Measurements from ENCODE around the gene RDX.

The RDX gene

GRCh38 chr11:110172468-110173065 lies 123.8 kb downstream of the RDX start:
- no peak for DNase-seq (ENCODE audit: low read depth)
- no peak overlapping the region for H3K4me3 ChIP-seq (ENCODE audit: low read length)
- TF ChIP-seq, protein P1, sequence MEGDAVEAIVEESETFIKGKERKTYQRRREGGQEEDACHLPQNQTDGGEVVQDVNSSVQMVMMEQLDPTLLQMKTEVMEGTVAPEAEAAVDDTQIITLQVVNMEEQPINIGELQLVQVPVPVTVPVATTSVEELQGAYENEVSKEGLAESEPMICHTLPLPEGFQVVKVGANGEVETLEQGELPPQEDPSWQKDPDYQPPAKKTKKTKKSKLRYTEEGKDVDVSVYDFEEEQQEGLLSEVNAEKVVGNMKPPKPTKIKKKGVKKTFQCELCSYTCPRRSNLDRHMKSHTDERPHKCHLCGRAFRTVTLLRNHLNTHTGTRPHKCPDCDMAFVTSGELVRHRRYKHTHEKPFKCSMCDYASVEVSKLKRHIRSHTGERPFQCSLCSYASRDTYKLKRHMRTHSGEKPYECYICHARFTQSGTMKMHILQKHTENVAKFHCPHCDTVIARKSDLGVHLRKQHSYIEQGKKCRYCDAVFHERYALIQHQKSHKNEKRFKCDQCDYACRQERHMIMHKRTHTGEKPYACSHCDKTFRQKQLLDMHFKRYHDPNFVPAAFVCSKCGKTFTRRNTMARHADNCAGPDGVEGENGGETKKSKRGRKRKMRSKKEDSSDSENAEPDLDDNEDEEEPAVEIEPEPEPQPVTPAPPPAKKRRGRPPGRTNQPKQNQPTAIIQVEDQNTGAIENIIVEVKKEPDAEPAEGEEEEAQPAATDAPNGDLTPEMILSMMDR (conservative IDR thresholded peaks at IDR 0.05; ENCODE audit: low read depth, low read length) = no peak

DNA sequence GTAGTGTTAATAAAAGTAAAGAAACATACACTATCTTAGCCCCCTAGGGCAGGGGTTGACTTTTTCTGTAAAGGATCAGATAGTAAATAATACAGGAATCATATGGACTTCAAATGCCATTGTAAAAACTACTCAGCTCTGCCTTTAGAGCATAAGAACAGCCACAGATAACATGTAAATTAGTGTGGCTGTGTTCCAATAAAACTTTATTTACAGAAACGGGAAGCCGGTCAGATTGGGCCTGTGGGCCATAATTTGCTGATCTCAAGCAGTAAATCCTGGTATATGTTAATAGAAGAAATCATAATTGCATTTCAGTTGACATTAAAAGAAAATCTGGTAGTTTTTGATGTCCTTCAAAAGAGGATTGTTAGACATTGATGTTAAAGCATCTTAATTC lies 126.7 kb downstream of the RDX start:
- DNase-seq (ENCODE audit: low read depth) = no peak
- TF ChIP-seq, protein P1 (conservative IDR thresholded peaks at IDR 0.05; ENCODE audit: low read depth, low read length) = no peak
- H3K4me3 ChIP-seq (ENCODE audit: low read length) = no peak overlapping the region

- DNase-seq (ENCODE audit: low read depth) = no peak
- TF ChIP-seq, protein P1 (conservative IDR thresholded peaks at IDR 0.05; ENCODE audit: low read depth, low read length) = no peak
- no peak overlapping the region for H3K4me3 ChIP-seq (ENCODE audit: low read length)
Observed at GRCh38 chr11:110168033-110168803, 128.2 kb downstream of the RDX start.

DNA sequence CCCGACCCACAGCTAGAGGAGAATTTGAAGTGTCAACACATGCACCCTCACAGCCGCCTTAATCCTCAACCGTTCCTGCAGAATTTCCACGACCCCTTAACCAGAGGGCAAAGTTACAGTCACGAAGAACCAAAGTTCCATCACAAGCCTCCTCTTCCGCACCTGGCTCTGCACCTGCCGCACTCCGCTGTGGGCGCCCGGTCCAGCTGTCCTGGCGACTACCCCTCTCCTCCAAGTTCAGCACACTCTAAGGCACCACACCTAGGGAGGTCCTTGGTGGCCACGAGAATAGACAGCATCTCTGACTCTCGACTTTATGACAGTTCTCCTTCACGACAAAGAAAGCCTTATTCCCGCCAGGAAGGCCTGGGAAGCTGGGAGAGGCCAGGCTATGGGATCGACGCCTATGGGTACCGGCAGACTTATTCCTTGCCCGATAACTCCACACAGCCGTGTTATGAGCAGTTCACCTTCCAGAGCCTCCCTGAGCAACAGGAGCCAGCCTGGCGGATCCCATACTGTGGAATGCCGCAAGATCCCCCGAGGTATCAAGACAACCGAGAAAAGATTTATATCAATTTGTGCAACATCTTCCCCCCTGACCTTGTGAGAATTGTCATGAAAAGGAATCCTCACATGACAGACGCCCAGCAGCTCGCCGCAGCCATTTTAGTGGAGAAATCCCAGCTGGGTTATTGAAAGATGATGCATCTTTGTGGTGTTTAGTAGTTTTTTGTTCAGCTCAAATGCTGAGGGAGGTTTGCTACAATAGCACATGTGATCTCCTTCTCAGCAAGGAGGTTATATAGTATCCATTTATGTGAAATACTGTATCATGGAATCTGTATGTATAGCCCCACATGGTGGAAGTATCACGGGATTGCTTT lies 131.1 kb downstream of the RDX start:
- DNase-seq (ENCODE audit: low read depth) = no peak
- TF ChIP-seq, protein P1 (conservative IDR thresholded peaks at IDR 0.05; ENCODE audit: low read depth, low read length) = no peak
- no peak overlapping the region for H3K4me3 ChIP-seq (ENCODE audit: low read length)

- H3K4me3 ChIP-seq (ENCODE audit: low read length) = no peak overlapping the region
- no peak for DNase-seq (ENCODE audit: low read depth)
- TF ChIP-seq, protein P1 (conservative IDR thresholded peaks at IDR 0.05; ENCODE audit: low read depth, low read length) = no peak
Observed at GRCh38 chr11:110162216-110162615, 134.2 kb downstream of the RDX start.

DNA sequence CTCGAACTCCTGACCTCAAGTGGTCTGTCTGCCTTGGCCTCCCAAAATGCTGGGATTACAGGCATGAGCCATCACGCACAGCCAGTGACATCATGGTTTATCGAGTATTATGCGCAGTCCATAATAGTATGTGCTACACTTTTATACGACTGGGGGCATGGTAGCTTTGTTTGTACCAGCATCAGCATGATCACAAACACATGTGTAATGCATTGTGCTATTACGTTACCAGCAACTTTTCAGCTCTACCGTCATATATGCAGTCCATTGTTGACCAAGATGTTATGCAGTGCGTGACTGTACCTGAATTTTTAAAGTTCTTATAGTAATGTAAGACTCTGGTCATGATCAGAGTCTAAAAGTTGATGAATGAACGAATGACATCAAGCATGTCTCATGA lies 135.4 kb downstream of the RDX start:
- no peak for DNase-seq (ENCODE audit: low read depth)
- TF ChIP-seq, protein P1 (conservative IDR thresholded peaks at IDR 0.05; ENCODE audit: low read depth, low read length) = no peak
- no peak overlapping the region for H3K4me3 ChIP-seq (ENCODE audit: low read length)

Data from retinal pigment epithelial cell (primary cell).